ENCODE results near the gene ATP5PB.

Gene ATP5PB

DNA sequence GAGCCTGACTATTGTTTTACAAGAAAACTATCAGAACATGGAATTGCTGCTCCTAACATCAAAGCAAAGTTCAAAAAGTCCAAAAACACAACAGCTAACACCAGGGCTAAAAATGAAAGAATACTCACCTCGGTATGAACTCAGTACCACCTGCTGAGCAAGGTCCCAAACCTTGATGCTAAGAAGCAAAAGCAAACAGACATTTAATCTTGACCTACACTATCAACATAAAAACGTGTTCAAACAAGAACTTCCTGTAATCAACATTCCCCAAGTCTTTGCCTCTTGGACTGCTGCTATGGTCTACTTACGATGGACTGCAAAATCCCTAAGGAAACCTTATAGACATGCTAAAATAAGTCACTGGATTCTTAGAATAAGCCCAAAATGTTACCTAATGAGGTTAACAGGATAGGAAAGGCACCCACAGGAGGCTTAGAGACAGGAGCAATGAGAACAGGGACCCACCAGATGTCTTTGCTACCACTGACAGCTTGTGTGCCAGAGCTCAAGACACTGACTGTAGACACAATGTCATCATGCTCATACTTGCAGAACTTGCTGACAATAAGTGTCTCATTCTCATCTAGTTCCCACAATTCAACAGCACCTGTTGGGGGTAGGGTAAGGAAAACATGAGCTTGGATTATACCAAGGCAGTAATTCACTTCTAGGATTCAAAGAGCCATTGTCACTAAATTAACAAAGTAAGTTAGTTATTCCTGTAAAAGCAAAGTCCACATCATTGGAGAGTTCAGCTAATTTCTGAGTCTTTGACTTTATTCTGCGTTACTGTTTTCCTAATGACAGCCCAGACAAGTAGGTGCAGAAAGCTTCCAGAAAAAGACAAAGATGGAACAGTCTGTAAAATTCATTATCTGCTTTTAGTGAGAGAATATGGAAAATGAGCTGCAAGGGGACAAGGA, 2.0 kb upstream of the ATP5PB start:
- DNase-seq = no peak

DNA sequence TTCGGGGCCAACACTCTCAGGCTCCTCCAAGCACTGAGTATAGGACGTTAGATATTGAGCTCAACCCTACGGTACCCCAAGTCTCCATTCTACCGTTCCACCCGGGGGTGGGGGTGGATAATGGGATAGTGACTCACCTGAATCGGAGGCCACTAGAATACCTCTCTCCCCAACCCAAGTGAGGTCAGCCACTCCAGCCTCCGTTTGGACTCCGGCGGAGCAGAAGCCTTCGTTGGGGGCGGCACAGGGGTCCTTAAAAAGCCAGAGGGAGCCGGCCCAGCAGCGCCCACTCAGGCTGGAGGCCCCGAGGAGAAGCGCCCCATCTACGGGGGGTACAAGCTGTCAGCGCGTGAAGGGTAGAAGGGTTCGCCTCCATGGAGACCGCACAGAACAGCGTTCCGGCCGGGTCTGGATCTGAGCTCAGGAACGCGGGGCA, 764 bp upstream of the ATP5PB start:
- no peak for DNase-seq

DNA sequence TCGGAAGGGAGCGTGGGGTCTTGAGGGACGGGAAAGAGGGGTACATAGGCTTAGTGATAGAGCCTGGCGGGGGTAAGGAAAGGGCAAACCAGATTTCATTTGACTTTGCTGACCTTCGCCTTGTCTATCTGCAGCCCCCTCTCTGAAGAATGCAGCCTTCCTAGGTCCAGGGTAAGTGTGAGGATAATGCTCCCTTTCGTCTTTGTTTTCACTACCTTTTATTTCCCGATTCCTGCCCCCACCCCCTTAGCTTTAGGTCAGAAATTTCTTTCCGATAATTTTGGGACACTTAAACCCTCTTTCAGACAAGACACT, 396 bp downstream of the ATP5PB start:
- peak; percentile 50 for DNase-seq

DNA sequence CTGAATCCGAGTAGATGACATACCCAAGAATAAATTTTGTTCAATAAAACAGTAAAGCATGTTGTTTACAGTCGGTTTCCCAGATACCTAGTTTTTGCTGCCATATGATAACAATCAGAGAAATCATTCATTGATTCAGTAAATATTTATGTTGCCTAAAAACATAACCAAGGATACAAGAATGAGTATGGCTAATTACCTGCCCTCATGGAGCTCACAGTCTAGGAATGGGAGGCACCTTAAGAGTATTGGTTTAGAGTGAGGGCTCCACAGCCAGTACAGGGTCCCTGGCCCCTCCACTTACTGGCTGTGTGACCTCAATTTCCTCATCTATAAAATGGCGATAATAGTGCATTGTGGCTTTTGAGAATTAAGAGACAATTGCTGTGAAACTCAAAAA, 921 bp downstream of the ATP5PB start:
- no peak for DNase-seq

DNA sequence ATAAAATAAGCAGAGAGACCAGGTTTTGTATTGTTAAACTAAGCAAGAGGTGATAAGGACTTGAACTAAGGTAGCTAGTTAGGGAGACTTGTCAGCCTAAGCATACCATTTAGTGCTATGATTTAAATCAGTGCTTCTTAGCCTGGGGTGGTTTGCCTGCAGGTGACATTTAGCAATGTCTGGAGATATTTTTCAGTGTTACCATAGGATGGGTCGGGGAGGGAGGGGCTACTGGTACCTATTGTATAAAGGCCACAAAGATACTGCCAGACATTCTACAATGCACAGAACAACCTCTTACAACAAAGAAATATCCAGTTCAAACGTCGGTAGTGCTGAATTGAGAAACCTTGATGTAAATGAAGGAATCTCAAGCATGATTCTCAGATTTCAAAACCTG, 3.3 kb downstream of the ATP5PB start:
- no peak for DNase-seq

DNA sequence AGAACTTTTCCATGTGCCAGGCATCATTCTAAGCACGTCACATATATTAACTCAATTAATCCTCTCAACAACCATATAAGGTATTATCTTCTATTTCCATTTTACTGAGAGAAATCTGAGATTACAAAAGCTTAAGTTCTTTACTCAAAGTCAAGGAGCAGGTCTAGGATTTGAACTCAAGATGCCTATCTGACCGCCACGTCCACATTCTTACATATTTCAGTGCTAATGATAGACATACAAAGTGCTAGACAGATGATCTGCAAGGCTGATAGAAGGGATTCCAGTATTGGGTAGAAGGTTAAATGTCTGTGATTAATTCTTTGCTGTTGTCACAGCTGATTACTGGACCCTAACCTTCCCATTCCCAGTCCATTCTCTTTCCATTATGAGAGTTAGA, 4.4 kb downstream of the ATP5PB start:
- DNase-seq = no peak

DNA sequence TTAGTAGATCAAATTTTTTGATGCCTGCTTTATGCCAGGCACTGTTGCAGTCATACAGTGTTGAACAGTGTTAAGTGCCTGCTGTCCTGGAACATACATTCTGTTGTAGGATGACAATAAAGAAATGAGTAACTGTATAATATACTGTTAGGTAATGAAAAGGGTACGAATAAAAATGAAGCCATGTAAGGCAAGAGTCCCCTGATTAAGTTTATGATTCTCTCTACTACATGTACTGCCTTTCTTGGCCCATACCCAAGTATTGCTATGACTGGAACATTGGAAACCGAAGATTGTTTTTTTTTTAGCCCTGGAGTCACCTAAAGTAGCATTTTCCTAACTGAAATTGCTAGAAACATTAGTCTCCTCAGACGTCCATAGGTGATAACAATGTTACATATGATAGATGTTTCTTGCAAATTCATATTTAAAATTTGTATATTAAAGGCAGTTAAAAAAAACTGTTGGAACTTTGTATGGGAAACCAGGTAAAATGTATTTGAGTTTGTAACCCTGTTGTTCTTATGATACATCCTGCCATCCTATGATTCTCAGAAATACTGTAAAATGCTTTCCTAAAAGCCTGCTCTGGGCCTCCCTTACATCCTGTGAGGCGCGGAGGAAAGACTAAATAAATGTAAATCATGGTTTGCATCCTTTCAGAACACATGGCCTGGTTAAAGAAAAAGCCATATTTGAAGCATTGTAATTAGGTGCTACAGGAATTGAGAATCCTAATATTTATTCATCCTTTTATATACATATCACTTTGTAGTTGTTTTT, 5.8 kb downstream of the ATP5PB start:
- DNase-seq = no peak

DNA sequence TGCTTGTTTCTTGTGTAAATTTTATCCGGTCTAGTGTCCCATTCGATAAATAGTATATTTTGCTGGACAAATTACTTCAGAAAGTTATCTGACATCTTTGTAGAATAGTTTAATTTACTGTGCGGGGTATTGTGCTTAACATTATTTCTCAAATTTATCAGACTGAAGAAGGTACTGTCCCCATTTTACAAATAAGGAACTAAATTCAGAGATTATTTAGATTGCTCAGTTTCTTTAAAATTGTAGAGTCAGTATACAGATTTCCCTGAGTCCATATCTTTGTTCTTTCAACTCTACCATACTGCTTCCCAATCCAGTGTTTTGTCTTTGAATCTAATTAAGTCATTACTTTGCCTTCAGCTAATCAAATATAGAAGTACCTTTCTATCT, 6.4 kb downstream of the ATP5PB start:
- no peak for DNase-seq

DNA sequence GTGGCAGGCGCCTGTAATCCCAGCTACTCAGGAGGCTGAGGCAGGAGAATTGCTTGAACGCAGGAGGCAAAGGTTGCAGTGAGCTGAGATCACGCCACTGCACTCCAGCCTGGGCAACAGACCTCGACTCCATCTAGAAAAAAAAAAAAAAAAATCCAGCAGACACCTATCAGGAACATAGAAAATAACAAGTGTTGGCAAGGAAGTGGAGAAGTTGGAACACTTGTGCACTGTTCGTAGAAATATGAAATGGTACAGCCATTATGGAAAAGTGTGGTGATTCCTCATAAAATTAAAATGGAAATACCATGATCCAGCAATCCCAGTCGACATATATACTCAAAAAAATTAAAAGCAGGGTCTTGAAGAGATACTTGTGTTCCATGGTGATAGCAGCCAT, 12.5 kb downstream of the ATP5PB start:
- DNase-seq = no peak

DNA sequence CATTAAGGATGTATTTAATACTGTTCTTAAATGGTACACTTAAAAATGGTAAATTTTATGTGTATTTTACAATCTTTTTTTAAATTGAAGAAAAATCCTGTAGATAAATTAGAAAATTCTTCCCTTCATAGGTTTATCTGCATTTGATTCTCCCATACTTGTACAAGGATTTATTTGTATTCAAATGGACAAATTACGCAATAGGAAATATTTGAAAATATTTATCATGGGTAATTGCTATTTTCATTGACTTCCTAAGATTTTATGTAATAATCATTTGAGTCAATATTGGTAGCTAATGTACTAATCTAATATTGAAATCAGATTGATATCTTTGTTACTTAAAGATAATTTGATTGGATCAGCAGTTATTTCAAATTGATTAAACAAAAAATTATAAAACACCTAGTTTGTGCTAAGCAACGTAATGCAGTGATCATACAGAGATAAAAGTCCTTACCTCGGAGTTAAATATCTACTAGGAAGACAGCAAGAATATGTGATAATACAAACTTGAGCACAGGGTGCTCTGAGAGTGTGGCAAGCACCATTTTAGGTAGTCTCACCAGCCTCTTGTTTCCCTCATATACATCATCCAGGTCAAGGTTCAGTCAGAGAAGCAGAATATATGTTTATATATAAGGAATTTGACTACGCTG, 13.2 kb downstream of the ATP5PB start:
- no peak for DNase-seq

DNA sequence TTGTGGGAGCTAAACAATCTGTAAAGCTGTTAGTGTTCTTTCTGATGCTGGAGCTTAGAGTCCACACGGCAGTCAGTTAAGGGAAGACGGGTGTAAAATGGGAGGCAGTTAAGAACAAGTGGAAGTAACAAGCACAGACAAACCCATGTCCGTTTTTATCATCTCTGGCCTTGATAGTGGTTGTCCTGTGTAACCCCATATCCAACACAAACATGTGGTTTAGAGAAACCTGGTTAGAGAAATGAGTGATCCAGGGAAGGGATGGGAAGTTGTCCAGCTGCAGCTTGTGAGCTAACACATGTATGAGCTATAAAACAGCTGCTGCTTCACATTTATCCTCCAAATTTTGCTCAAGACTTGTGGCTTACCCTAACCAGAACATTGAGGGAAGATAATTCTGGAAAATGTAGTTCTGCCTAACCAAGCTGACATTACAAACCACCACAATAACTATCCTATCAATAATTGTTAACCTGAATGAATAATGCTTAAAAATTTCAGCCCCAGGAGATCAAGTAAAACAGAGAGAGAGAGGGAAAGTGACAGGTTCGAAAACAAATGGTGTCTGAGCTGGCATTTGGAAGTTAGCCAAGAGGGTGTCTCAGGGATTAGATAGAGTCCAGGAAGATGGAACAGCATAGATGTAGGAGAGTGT, 13.9 kb downstream of the ATP5PB start:
- peak; percentile 73 for DNase-seq

DNA sequence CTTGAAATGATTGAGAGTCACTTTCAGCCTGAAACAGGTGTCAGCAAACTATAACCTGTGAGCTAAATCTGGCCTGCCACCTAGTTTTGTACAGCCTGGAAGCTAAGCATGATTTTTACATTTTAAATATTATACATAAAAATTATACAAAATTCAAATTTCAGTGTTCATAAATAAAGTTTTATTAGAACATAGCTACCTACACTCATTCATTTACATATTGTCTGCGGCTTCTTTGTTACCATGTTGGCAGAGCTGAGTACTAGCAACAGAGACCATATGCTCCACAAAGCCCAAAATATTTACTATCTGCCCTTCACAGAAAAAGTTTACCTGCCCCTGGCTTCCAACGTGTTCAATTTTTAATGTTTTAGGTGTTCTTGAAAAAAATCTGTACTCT, 16.5 kb downstream of the ATP5PB start:
- DNase-seq = no peak

DNA sequence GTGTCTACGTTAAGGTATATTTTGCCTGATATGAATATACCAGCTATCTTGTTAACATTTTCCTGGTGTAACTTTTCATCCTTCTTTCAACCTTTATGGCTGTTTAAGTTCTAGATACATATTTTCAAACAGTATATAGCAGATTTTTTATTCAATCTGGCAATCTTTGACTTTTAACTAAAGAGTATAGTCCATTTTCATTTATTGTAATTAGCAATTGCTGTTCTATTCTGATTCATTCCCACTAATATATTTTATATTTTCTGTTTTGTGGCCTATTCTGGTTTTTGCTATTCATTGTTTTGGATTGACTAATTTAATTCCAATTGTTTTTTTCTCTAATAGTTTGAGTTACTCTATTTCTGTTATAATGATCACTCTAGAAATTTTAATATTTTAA, 17.2 kb downstream of the ATP5PB start:
- DNase-seq = no peak

DNA sequence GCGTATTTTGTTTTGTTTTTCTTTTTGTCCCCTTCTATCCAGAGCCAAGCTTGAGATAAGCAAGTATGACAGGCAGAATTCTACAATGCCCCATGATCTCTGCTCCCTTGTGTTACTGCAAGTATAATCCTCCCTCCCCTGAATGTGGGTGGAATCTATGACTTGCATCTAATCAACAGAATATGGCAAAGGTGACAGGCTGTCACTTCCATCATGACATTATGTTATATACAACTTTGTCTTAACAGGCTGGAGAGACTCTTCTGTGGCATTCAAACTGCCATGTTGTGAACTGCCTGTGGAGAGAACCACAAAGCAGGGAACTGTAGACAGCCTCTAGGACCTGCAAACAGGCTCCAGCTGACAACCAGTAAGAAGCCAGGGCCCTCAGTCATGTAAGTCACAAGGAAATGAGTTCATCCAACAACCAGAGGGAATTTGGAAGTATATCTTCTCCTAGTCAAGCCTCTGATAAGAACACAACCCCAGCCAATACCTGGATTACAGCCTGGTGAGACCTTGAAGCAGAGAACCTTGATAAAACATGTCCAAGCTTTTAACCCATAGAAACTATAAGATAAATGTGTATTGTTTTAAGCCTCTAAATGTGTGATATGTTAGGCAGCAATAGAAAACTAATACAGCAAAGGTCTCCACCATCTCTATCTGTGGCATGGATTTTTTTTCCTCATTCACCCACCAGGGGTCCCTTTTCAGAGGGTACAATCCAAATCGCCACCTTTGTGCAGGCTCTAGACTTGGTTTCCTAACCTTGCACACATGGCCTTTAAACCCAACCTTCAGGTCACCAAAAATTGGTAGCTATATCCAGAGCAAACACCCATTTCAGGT, 18.8 kb downstream of the ATP5PB start:
- peak; percentile 62 for DNase-seq

DNA sequence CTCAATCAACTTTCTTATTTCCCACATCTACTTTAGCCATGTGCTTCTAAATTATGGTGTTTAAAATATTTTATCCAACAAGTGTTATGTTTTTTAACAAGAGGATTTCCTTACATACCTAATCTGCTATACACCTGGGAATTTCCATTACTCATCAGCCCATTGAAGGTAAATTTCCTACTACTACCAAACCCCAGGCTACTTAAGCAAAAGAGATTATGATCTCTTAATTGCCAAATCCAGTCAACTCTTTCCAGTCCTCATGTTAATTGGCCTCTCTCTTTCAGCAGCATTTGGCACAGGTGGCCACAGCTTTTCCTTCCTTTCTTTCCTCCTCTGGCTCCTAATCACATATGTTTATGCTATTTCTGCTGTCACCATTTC, 19.4 kb downstream of the ATP5PB start:
- no peak for DNase-seq

DNA sequence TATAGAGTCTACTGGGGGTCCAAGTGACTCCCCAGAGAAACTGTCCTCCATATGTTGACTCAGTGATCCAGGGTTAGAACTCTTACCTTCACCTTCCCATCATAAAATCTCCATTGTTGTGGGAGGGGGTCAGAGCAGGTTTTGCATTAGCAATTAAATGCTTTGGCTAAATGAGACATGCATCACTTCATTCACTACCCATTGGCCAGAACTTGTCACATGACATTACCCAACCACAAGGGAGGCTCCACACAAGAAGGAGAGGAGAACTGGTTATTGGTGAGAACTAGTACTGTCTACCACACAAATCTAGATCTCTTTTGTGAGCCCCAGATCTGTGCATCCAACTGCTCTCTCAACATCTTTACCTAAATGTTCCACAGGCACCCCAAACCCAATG, 20.3 kb downstream of the ATP5PB start:
- DNase-seq = no peak

DNA sequence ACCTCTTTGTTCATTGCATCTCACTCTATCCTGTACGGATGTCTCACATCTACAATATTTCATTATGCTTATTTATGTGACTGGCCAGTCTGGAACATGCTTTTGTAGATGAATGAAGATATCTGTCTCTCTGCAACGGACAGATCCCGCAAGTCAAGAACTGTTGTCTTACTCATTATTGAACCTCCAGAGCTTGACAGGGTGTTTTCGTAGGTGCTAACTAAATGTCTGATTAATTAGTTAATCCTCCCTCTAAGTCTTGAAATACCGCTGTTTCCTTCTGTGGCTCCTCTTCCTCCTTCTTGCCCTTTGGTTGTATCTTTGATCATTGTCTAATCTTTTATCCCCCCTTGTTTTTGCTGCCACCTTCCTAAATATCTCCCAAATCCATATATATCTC, 21.3 kb downstream of the ATP5PB start:
- no peak for DNase-seq

DNA sequence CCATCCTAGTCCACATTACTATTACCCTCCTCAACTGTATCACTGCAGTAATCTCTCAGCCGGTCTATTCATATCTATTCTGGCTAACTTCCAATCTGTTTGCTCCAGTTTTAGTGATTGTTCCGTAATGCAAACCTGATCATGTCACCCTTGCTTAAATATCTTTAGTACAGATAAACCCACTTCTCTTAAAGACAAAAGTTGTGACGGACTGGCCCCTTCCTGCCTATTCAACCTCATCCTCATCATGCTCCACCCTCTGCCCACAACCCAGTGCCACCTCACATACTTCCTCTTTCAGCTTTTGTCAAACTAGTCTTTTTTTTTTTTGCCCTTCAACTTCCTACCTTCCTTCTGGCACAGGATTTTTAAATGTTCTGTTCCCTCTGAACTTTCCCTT, 21.7 kb downstream of the ATP5PB start:
- peak; percentile 81 for DNase-seq

DNA sequence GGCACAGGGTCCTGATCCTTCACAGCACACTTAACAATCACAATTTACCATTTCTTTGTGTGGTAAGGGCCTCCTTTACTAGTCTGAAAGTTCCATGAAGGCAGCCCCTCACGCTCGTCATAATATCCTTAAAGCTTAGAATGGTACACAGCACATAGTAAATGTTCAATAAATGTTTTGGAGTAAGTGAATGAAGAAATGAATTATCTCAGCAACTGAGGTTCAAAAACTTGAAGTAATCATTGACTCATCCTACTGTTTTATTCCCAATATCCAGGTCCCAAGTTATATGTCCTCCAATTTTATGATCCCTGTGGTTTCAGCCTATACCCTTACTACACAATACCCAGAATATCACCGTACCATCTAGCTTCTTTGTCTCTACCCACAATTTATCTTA, 22.3 kb downstream of the ATP5PB start:
- DNase-seq = no peak

DNA sequence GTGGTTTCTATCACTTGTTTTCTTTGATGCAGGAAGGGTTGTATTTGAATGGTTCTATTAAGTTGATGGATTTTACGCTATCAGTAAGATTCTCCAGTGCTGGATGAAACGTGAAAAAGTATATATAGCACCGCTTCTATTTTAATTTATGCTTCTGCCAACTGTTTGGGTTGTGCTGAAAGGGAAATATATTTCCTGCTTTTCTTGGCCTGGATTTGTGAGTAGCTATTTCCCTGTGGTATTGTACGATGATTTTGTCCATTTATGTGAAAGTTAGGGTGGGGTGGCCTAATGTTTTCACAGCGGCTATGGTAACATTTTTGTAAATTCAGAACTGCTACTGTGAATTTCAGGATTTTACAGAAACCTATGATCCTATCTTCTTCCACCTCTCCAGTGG, 24.8 kb downstream of the ATP5PB start:
- DNase-seq = no peak

DNA sequence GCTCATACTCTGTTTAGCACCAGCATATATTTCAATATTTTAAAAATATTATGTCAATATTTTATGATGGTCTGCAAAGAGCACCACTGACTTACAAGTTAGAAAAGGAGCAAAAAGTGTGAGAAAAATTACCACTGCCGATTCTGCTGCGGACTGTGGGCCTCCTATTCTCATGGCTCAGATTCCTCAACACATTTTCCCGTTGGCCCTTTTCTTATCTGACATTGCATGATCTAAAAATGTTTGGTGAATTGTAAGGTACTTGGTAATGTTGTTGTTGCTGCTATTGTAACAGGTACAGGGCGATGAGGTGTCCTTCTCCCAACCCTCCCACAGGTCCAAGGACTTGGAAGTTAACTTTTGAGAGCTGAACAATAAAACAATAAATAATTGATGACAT, 25.3 kb downstream of the ATP5PB start:
- DNase-seq = no peak

DNA sequence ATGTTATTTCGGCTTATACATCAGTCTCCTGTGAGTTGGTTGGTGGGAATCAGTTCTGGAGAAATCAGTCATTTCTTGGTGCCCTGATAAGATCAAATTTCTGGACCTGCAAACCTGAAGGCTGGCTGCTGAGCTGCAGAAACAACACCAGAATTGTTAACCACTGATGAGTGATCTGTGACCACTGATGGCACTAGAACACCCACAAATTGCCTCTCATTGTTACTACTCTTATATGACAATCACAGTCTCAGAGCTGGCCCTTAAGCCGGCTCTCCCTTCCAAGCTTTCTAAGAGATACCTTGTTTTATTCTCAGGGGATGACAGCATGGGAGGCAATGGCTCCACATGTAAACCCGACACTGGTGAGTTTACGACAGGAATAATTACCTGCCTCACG, 26.4 kb downstream of the ATP5PB start:
- DNase-seq = no peak

All from OCI-M1 (cell line).